CD14-positive monocyte (primary cell): Measurements from ENCODE around the gene DAB2IP. TPM values are rescaled to one million over a fixed set of nuclear protein-coding genes. Genes with fewer than 3 reads are reported as not detected.

Source experiments
- DNase-seq, 3 donors: peaks; one replicate each; pipeline ENCODE4 v3.0.0-alpha.2; 2011 to 2022
- H2AFZ ChIP-seq: 2 replicates; pipeline ENCODE4 v1.6.0; 2012; ENCODE audit warnings: mild to moderate bottlenecking, low read depth, low read length, inconsistent platforms; ENCODE audit not compliant: insufficient read depth, poor library complexity, severe bottlenecking
- H3K27ac ChIP-seq, 2 donors: 1 replicate in 1 of 2; 2 replicates in 1 of 2; pipeline ENCODE4 v1.5.1; 2012 to 2013; ENCODE audit warnings: low read length in 2 of 2, control low read depth in 1 of 2, inconsistent platforms in 1 of 2, low read depth in 1 of 2, mild to moderate bottlenecking in 1 of 2
- H3K27me3 ChIP-seq, 2 donors: one replicate each; pipeline versions ENCODE4 v1.6.0 to v1.6.1; 2011 to 2013; ENCODE audit warnings: low read length in 2 of 2; ENCODE audit not compliant: control insufficient read depth in 2 of 2, insufficient read depth in 2 of 2
- H3K36me3 ChIP-seq, 2 donors: replicated peaks in 1 of 2; 1 replicate in 1 of 2; 2 replicates in 1 of 2; pipeline versions ENCODE4 v1.5.1 to v1.6.1; 2012 to 2013; ENCODE audit warnings: low read length in 2 of 2, control low read depth in 1 of 2, inconsistent platforms in 1 of 2, mild to moderate bottlenecking in 1 of 2; ENCODE audit not compliant: insufficient read depth in 2 of 2, control insufficient read depth in 1 of 2
- H3K4me1 ChIP-seq, 2 donors: 1 replicate in 1 of 2; 2 replicates in 1 of 2; pipeline versions ENCODE4 v1.5.1 to v1.6.1; 2012 to 2013; ENCODE audit warnings: low read length in 2 of 2, control low read depth in 1 of 2, inconsistent platforms in 1 of 2, mild to moderate bottlenecking in 1 of 2, moderate library complexity in 1 of 2; ENCODE audit not compliant: insufficient read depth in 2 of 2, control insufficient read depth in 1 of 2
- H3K4me2 ChIP-seq: replicated peaks from 2 replicates; pipeline ENCODE3; 2012; ENCODE audit warnings: low read length, moderate library complexity, mild to moderate bottlenecking; ENCODE audit not compliant: poor library complexity, severe bottlenecking; ENCODE audit errors: extremely low read depth
- H3K4me3 ChIP-seq, 3 experiments: fragments of 200-600 bp in 1 of 3; sonication (generic) in 1 of 3; replicated peaks in 1 of 3; 1 replicate in 2 of 3; 2 replicates in 1 of 3; pipeline ENCODE4 v1.5.1; 2011 to 2013; ENCODE audit warnings: low read length in 3 of 3, mild to moderate bottlenecking in 3 of 3, control low read depth in 2 of 3, low read depth in 2 of 3, inconsistent platforms in 1 of 3, moderate library complexity in 1 of 3
- H3K79me2 ChIP-seq: 2 replicates; pipeline ENCODE4 v1.6.0; 2012; ENCODE audit warnings: mild to moderate bottlenecking, control low read depth, inconsistent platforms, low read length, moderate library complexity; ENCODE audit not compliant: insufficient read depth
- H3K9ac ChIP-seq: 2 replicates; pipeline ENCODE4 v1.6.0; 2017; ENCODE audit warnings: low read length, mild to moderate bottlenecking; ENCODE audit not compliant: insufficient read depth, poor library complexity, severe bottlenecking
- H3K9me3 ChIP-seq, 2 donors: replicated peaks in 1 of 2; 1 replicate in 1 of 2; 2 replicates in 1 of 2; pipeline versions ENCODE4 v1.5.1 to v1.6.1; 2012 to 2013; ENCODE audit warnings: low read length in 2 of 2, control low read depth in 1 of 2; ENCODE audit not compliant: control insufficient read depth in 1 of 2, insufficient read depth in 1 of 2
- H4K20me1 ChIP-seq: 2 replicates; pipeline ENCODE4 v1.6.0; 2012; ENCODE audit warnings: mild to moderate bottlenecking, low read length, control low read depth, moderate library complexity; ENCODE audit not compliant: insufficient read depth
- H3K27ac Mint-ChIP-seq, 7 donors: one replicate each; pipeline ENCODE4 v1.8.0; 2020; ENCODE audit warnings: mild to moderate bottlenecking in 7 of 7, mixed read lengths in 7 of 7, moderate library complexity in 6 of 7, inconsistent platforms in 2 of 7
- H3K27me3 Mint-ChIP-seq, 3 donors: one replicate each; pipeline ENCODE4 v1.8.0; 2021 to 2022; ENCODE audit warnings: low read depth in 3 of 3, mild to moderate bottlenecking in 3 of 3, mixed read lengths in 3 of 3, moderate library complexity in 3 of 3, inconsistent platforms in 1 of 3
- H3K36me3 Mint-ChIP-seq, 2 donors: one replicate each; pipeline ENCODE4 v1.8.0; 2020; ENCODE audit warnings: mixed read lengths in 2 of 2, inconsistent platforms in 1 of 2, mild to moderate bottlenecking in 1 of 2
- H3K4me1 Mint-ChIP-seq: one replicate; pipeline ENCODE4 v1.8.0; 2020; ENCODE audit warnings: mild to moderate bottlenecking, mixed read lengths
- H3K4me3 Mint-ChIP-seq, 2 donors: one replicate each; pipeline ENCODE4 v1.8.0; 2020; ENCODE audit warnings: mild to moderate bottlenecking in 2 of 2, mixed read lengths in 2 of 2, moderate library complexity in 1 of 2
- H3K9me3 Mint-ChIP-seq, 7 donors: one replicate each; pipeline ENCODE4 v1.8.0; 2020 to 2022; ENCODE audit warnings: mixed read lengths in 7 of 7, mild to moderate bottlenecking in 6 of 7, moderate library complexity in 6 of 7, inconsistent platforms in 2 of 7
- WGBS: methylation state at CpG from one replicate; pipeline ENCODE4 v1.1.5; 2013; ENCODE audit warnings: missing lambda C conversion rate; ENCODE audit not compliant: insufficient coverage; 5-methylcytosine and 5-hydroxymethylcytosine counted together
- intact Hi-C, 2 donors: fragments of 100-400 bp; cut with micrococcal nuclease; formaldehyde crosslinking; loops; one replicate each; pipeline versions ENCODE4 v1.15.0 to v1.15.1; 2023
- polyA plus RNA-seq, 3 donors: library from polyadenylated mRNA; depleted of rRNA in 1 of 3; unstranded in 2 of 3; stranded (reverse) in 1 of 3; fragments of 300-500 nt in 2 of 3; fragments of >200 nt in 1 of 3; fragmentation: Illumina TruSeq in 2 of 3; gene quantifications; 1 replicate in 2 of 3; 2 replicates in 1 of 3; pipeline ENCODE4 v1.2.3, GENCODE V29; 2012 to 2021
- TF ChIP-seq, protein P1 (sequence below): fragments of 200-600 bp; IDR thresholded peaks from one replicate; pipeline ENCODE4 v1.8.0; 2022; ENCODE audit warnings: antibody characterized with exemption, mild to moderate bottlenecking

Gene DAB2IP
- polyA plus RNA-seq, 3 donors: 0.13 TPM; not detected in 2

DNA sequence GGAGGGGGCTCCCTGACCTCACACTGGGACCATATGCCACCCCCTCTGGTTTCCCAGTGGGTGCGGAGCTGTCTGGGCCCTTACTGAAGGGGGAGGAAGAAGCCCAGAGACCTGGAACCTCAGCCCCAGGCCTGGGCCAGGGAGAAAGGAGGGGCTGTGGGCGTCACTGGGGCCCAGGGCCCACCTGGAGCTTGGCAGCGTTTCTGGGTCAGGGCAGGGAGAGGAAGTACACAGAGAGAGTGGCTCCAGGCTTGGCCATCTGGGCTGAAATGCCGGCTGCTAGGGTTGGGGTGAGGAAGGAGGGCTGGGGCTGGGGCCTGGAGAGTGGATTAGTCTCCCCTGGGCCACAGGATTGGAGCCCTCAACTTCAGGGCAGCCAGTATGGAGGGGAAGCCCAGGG, 6.4 kb upstream of the DAB2IP start:
- H4K20me1 ChIP-seq: no peaks in the 10 kb centered on the region
- Mint-ChIP-seq H3K36me3 (no peaks in the 10 kb centered on the region), H3K4me1 (peaks cover 15% of the 10 kb centered on the region)

DNA sequence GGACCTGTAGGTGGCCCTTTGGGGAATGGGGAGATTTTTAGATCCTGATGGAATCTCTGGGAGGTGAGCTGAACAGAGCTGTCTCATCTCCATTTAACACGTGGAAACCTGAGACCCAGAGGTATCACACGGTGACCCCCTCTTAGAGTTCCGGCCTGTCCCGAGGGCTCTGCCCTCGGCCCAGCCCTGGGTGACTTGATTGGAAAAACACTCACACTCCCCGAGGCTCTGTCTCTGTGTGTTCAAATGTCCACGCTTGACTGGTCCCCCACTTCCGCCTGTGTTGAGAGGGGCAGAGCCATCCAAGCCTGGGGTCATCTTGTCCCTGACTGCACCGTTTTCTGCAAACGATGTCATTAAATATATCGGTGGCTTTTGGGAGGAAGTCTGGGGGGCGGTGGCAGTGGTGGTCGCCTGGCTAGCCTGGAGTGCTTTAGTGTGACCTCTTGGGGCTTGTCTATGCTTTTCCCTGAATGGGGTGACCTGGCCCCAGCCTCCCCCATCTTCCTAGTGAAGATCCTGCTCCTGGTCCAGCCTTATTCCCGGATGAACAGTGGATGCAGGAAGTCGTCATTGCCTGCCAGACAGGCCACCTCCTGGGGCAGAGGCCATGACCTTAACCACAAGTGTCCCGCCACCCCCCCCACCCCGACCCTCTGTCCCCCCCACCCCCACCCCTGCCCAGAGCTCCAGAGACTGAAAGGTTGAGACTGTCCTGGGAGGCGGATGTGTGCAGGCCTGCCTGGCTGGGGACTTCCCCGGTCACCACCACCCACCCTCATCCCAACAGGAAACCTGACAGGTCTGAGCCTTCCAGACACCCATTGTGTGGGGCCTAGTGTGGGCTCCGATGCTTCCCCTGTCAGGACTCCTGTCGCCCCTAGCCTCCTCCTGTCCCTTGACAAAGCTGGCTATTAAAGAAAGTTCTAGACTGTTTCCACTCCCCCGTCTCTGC, 5.3 kb upstream of the DAB2IP start:
- H3K4me3 ChIP-seq: no peak overlapping the region
- no peak for DNase-seq

More for the DNA sequence above, 6.4 kb upstream of the DAB2IP start:
- Histone ChIP-seq H3K36me3 (no peaks in the 10 kb centered on the region), H2AFZ (no peak overlapping the region), H3K27me3 (peaks cover 4 to 16% of the 10 kb centered on the region in 2 donors), H3K79me2 (no peaks in the 10 kb centered on the region), H3K4me3 (no peak overlapping the region), H3K4me2 (no peak overlapping the region), H3K9me3 (peaks cover 0 to under 1% of the 10 kb centered on the region in 2 donors), H3K4me1 (peaks cover 0 to 3% of the 10 kb centered on the region in 2 donors), H3K9ac (no peak overlapping the region), H3K27ac (no peak overlapping the region)
- Mint-ChIP-seq H3K27me3 (peaks cover 19 to 30% (median 21%) of the 10 kb centered on the region in 3 donors), H3K27ac (peak overlapping the region in 2 of 7 donors; percentile 8 to 42), H3K9me3 (peaks cover 0 to 2% (median 0%) of the 10 kb centered on the region in 7 donors), H3K4me3 (no peak overlapping the region)
- DNase-seq: no peak
- TF ChIP-seq, protein P1, sequence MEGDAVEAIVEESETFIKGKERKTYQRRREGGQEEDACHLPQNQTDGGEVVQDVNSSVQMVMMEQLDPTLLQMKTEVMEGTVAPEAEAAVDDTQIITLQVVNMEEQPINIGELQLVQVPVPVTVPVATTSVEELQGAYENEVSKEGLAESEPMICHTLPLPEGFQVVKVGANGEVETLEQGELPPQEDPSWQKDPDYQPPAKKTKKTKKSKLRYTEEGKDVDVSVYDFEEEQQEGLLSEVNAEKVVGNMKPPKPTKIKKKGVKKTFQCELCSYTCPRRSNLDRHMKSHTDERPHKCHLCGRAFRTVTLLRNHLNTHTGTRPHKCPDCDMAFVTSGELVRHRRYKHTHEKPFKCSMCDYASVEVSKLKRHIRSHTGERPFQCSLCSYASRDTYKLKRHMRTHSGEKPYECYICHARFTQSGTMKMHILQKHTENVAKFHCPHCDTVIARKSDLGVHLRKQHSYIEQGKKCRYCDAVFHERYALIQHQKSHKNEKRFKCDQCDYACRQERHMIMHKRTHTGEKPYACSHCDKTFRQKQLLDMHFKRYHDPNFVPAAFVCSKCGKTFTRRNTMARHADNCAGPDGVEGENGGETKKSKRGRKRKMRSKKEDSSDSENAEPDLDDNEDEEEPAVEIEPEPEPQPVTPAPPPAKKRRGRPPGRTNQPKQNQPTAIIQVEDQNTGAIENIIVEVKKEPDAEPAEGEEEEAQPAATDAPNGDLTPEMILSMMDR: no peak
- 24% methylated on average over 3 of the region's 4 CpGs for WGBS
- intact Hi-C loops: no loop called here

More for the DNA sequence above, 5.3 kb upstream of the DAB2IP start:
- TF ChIP-seq, protein P1: no peak
- peaks cover 17% of the 10 kb centered on the region for H3K4me1 Mint-ChIP-seq
- peaks cover 0 to 9% (median 1%) of the 10 kb centered on the region in 7 donors for H3K9me3 Mint-ChIP-seq
- H3K36me3 ChIP-seq: no peaks in the 10 kb centered on the region
- no peak overlapping the region for H3K4me3 Mint-ChIP-seq
- peaks cover 3 to 5% of the 10 kb centered on the region in 2 donors for H3K4me1 ChIP-seq
- H3K4me2 ChIP-seq: no peak overlapping the region
- peaks cover 0 to 5% of the 10 kb centered on the region in 2 donors for H3K36me3 Mint-ChIP-seq
- no peak overlapping the region for H3K27ac ChIP-seq
- H2AFZ ChIP-seq: no peak overlapping the region
- no peak overlapping the region for H3K9ac ChIP-seq
- peaks cover 14 to 27% of the 10 kb centered on the region in 2 donors for H3K27me3 ChIP-seq
- H4K20me1 ChIP-seq: no peaks in the 10 kb centered on the region
- WGBS: 81% methylated on average over 13 of the region's 22 CpGs
- H3K9me3 ChIP-seq: peaks cover 0 to 6% of the 10 kb centered on the region in 2 donors
- peaks cover 30 to 41% (median 33%) of the 10 kb centered on the region in 3 donors for H3K27me3 Mint-ChIP-seq
- intact Hi-C loops: no loop called here
- H3K27ac Mint-ChIP-seq: peak overlapping the region in 1 of 7 donors; percentile 7
- H3K79me2 ChIP-seq: no peaks in the 10 kb centered on the region
